COLO829 (cell line): ENCODE measurements around the gene TMEM151A.
"Not testable (repeated sequence)": the region's sequence is repeated elsewhere in the genome, so short reads cannot be mapped to it uniquely, and the experiment has no call there.

Source experiments
- DNase-seq: peaks from one replicate; pipeline ENCODE4 v3.0.0; 2012; ENCODE audit warnings: low spot score

Gene TMEM151A

GRCh38 chr11:66291706-66292542, at the start of gene TMEM151A:
TSS of gene TMEM151A (plus strand) at chr11:66291894. CDS start at chr11:66292014, 120 bp downstream.
- DNase-seq, result no peak

GRCh38 chr11:66242095-66242765, 49.5 kb upstream of the TMEM151A start:
- no peak for DNase-seq

GRCh38 chr11:66243782-66244535, 47.7 kb upstream of the TMEM151A start:
- DNase-seq, result no peak

- no peak for DNase-seq
Measured at GRCh38 chr11:66247295-66247694, 44.4 kb upstream of the TMEM151A start.

- no peak for DNase-seq
Measured at GRCh38 chr11:66247801-66248200, 43.9 kb upstream of the TMEM151A start.

- no peak for DNase-seq
Measured at GRCh38 chr11:66248903-66249302, 42.8 kb upstream of the TMEM151A start.

- DNase-seq, result no peak
Measured at GRCh38 chr11:66251809-66252208, 39.9 kb upstream of the TMEM151A start.

GRCh38 chr11:66253081-66253480, 38.6 kb upstream of the TMEM151A start:
- not testable (repeated sequence) for DNase-seq

- DNase-seq, result no peak
Measured at GRCh38 chr11:66258473-66258893, 33.2 kb upstream of the TMEM151A start.

- DNase-seq, result no peak
Measured at GRCh38 chr11:66259225-66259624, 32.5 kb upstream of the TMEM151A start.

- no peak for DNase-seq
Measured at GRCh38 chr11:66259956-66260355, 31.7 kb upstream of the TMEM151A start.

- DNase-seq, result no peak
Measured at GRCh38 chr11:66261578-66261977, 30.1 kb upstream of the TMEM151A start.

GRCh38 chr11:66262191-66262590, 29.5 kb upstream of the TMEM151A start:
- DNase-seq, result no peak

- DNase-seq, result no peak
Measured at GRCh38 chr11:66262696-66263095, 29.0 kb upstream of the TMEM151A start.

- no peak for DNase-seq
Measured at GRCh38 chr11:66263231-66263630, 28.5 kb upstream of the TMEM151A start.

GRCh38 chr11:66263785-66264184, 27.9 kb upstream of the TMEM151A start:
- DNase-seq, result no peak

- DNase-seq, result no peak
Measured at GRCh38 chr11:66264383-66264782, 27.3 kb upstream of the TMEM151A start.

- DNase-seq, result no peak
Measured at GRCh38 chr11:66264914-66265313, 26.8 kb upstream of the TMEM151A start.

- DNase-seq, result no peak
Measured at GRCh38 chr11:66265531-66266377, 25.9 kb upstream of the TMEM151A start.

GRCh38 chr11:66266378-66267038, 25.2 kb upstream of the TMEM151A start:
- no peak for DNase-seq

- DNase-seq, result no peak
Measured at GRCh38 chr11:66267039-66267378, 24.7 kb upstream of the TMEM151A start.
